Measurements from ENCODE around the gene CTXND2. TPM values are rescaled to one million over a fixed set of nuclear protein-coding genes. Genes with fewer than 3 reads are reported as not detected.

The CTXND2 gene
- total and polyA plus RNA-seq, 9 of the 15 experiments (the other 6 are each of a cell fraction or from before 2014, with no cell fraction given), result not detected

- TF ChIP-seq ZZZ3 (IDR thresholded peaks at IDR 0.05), result no peak
- TF ChIP-seq ADNP (tag; IDR thresholded peaks at IDR 0.05), result 0 out of 2 replicates have a peak, but pooled peaks have one; percentile 5
- TF ChIP-seq RBM14 (IDR thresholded peaks at IDR 0.05; ENCODE audit: borderline replicate concordance, insufficient read depth, low read depth, low read length), result no peak
- TF ChIP-seq VEZF1 (CRISPR knock-in tag; IDR thresholded peaks at IDR 0.05), result peak; percentile 92
- peak; percentile 97 for TF ChIP-seq ZBTB40 (IDR thresholded peaks at IDR 0.05)
- TF ChIP-seq ZBTB40 (CRISPR knock-in tag; IDR thresholded peaks at IDR 0.05), result no peak
- 0 out of 2 replicates have a peak, but pooled peaks have one; percentile 41 for TF ChIP-seq GTF2F1 (IDR thresholded peaks at IDR 0.05; ENCODE audit: low read depth, low read length)
- TF ChIP-seq PATZ1 (CRISPR knock-in tag; IDR thresholded peaks at IDR 0.05; ENCODE audit: borderline replicate concordance), result no peak
- TF ChIP-seq EGR1 (conservative IDR thresholded peaks at IDR 0.05), result peak; percentile 85
- TF ChIP-seq XRCC3 (IDR thresholded peaks at IDR 0.05), result no peak
- TF ChIP-seq MCM3 (IDR thresholded peaks at IDR 0.05), result no peak
- no peak for TF ChIP-seq SETDB1 (IDR thresholded peaks at IDR 0.05; ENCODE audit: low read length)
- TF ChIP-seq PHTF2 (CRISPR knock-in tag; IDR thresholded peaks at IDR 0.05), result no peak
Measured at GRCh38 chr1:150926097-150926741, 39.3 kb downstream of the CTXND2 start, which contains the start of gene SETDB1 (continued).
